PC-9 (cell line): Measurements from ENCODE around the gene CD300LB. TPM values are rescaled to one million over a fixed set of nuclear protein-coding genes. Genes with fewer than 3 reads are reported as not detected.

Experiments
- BruUV-seq: library from RNA; stranded (reverse); fragments of 400-500 nt; replicated peaks from 2 replicates; lab custom pipeline; 2021; lab: Mats Ljungman, UMichigan
- CTCF ChIA-PET: fragments of 300-600 bp; sonication (Branson Sonifier 250); formaldehyde crosslinking; loops from one replicate; lab custom pipeline; 2022; ENCODE audit warnings: antibody characterized with exemption; lab: Charles Lee
- POLR2A ChIA-PET: fragments of 300-600 bp; sonication (Branson Sonifier 250); formaldehyde crosslinking; loops from one replicate; lab custom pipeline; 2022; ENCODE audit warnings: antibody characterized with exemption; ENCODE audit not compliant: unreplicated experiment; lab: Charles Lee
- DNase-seq, 2 experiments: peaks; one replicate each; pipeline versions ENCODE4 v3.0.0 to v3.0.0-alpha.2; 2015 to 2022; ENCODE audit warnings: mixed read lengths in 1 of 2
- H2AFZ ChIP-seq: fragments of 200-600 bp; sonication (generic); 2 replicates; pipeline ENCODE4 v1.8.1; 2017; ENCODE audit warnings: antibody characterized with exemption
- H3F3A ChIP-seq: fragments of 200-600 bp; sonication (generic); 2 replicates; pipeline ENCODE4 v1.8.1; 2017; ENCODE audit warnings: antibody characterized with exemption, mild to moderate bottlenecking, low read depth; ENCODE audit not compliant: insufficient read depth
- H3K27ac ChIP-seq: fragments of 200-600 bp; sonication (generic); 2 replicates; pipeline ENCODE4 v1.6.1; 2016; ENCODE audit warnings: mixed run types
- H3K27me3 ChIP-seq: fragments of 200-600 bp; sonication (generic); 2 replicates; pipeline ENCODE4 v1.6.1; 2016; ENCODE audit warnings: low read depth, mixed run types; ENCODE audit not compliant: insufficient read depth
- H3K36me3 ChIP-seq: fragments of 200-600 bp; sonication (generic); 2 replicates; pipeline ENCODE4 v1.6.1; 2016; ENCODE audit warnings: low read depth, mixed run types
- H3K4me1 ChIP-seq: fragments of 200-600 bp; sonication (generic); replicated peaks from 2 replicates; pipeline ENCODE4 v1.6.1; 2016; ENCODE audit warnings: mixed run types; ENCODE audit not compliant: insufficient read depth
- H3K4me2 ChIP-seq: fragments of 200-600 bp; sonication (generic); 2 replicates; pipeline ENCODE4 v1.6.1; 2017; ENCODE audit warnings: mixed run types
- H3K4me3 ChIP-seq: fragments of 200-600 bp; sonication (generic); 2 replicates; pipeline ENCODE4 v1.6.1; 2016; ENCODE audit warnings: mixed run types
- H3K79me2 ChIP-seq: fragments of 200-600 bp; sonication (generic); 2 replicates; pipeline ENCODE4 v1.6.1; 2017; ENCODE audit warnings: low read depth, mixed run types
- H3K9me2 ChIP-seq: fragments of 200-600 bp; sonication (generic); 2 replicates; pipeline ENCODE4 v1.8.1; 2017; ENCODE audit warnings: mild to moderate bottlenecking; ENCODE audit not compliant: insufficient read depth
- H3K9me3 ChIP-seq: fragments of 200-600 bp; sonication (generic); 2 replicates; pipeline ENCODE4 v1.8.1; 2016; ENCODE audit warnings: low read depth; ENCODE audit not compliant: insufficient read depth
- H4K20me1 ChIP-seq: fragments of 200-600 bp; sonication (generic); 2 replicates; pipeline ENCODE4 v1.8.1; 2017; ENCODE audit not compliant: insufficient read depth
- CTCF ChIP-seq: fragments of 200-600 bp; sonication (generic); conservative IDR thresholded peaks from 2 replicates; pipeline ENCODE4 v1.6.1; 2017; ENCODE audit warnings: mixed run types, antibody characterized with exemption, mild to moderate bottlenecking, moderate library complexity
- EZH2 ChIP-seq: fragments of 200-600 bp; sonication (generic); IDR thresholded peaks from 2 replicates; pipeline ENCODE4 v1.8.0; 2017; ENCODE audit warnings: antibody characterized with exemption, low read depth
- intact Hi-C: fragments of 100-400 bp; cut with micrococcal nuclease; formaldehyde crosslinking; loops from one replicate; pipeline ENCODE4 v1.10.0; 2022; ENCODE audit not compliant: unreplicated experiment
- total RNA-seq: library from RNA; stranded (reverse); gene quantifications from 2 replicates; pipeline ENCODE4 v1.2.3, GENCODE V29; 2021

CD300LB gene
- total RNA-seq, 1 experiment from 2014 or later, result not detected

GRCh38 chr17:74523308-74523707, 8.0 kb downstream of the CD300LB start:
- H3K9me3 ChIP-seq, result no peaks in the 10 kb centered on the region
- CTCF ChIA-PET, result no interaction called here
- no peak overlapping the region for H2AFZ ChIP-seq
- BruUV-seq, result no TSS peak
- peaks cover 95% of the 10 kb centered on the region for H3K27me3 ChIP-seq
- TF ChIP-seq CTCF (no peak), EZH2 (no peak)
- H3K79me2 ChIP-seq, result no peaks in the 10 kb centered on the region
- H3K4me2 ChIP-seq, result no peak overlapping the region
- no peak overlapping the region for H3K27ac ChIP-seq
- H3K36me3 ChIP-seq, result no peaks in the 10 kb centered on the region
- POLR2A ChIA-PET, result no interaction called here
- DNase-seq, result no peak
- no peaks in the 10 kb centered on the region for H3F3A ChIP-seq
- H4K20me1 ChIP-seq, result no peaks in the 10 kb centered on the region
- H3K4me1 ChIP-seq, result no peaks in the 10 kb centered on the region
- intact Hi-C loops, result no loop called here
- no peak overlapping the region for H3K4me3 ChIP-seq
- no peaks in the 10 kb centered on the region for H3K9me2 ChIP-seq

GRCh38 chr17:74522381-74523105, 8.7 kb downstream of the CD300LB start:
- no peak for DNase-seq
- no peak overlapping the region for H3K4me2 ChIP-seq
- H3K79me2 ChIP-seq, result no peaks in the 10 kb centered on the region
- H2AFZ ChIP-seq, result no peak overlapping the region
- ChIA-PET CTCF (no interaction called here), POLR2A (no interaction called here)
- no peaks in the 10 kb centered on the region for H3K4me1 ChIP-seq
- peaks cover 96% of the 10 kb centered on the region for H3K27me3 ChIP-seq
- H3K9me2 ChIP-seq, result no peaks in the 10 kb centered on the region
- intact Hi-C loops, result no loop called here
- H3F3A ChIP-seq, result no peaks in the 10 kb centered on the region
- no TSS peak for BruUV-seq
- H3K9me3 ChIP-seq, result no peaks in the 10 kb centered on the region
- no peak overlapping the region for H3K4me3 ChIP-seq
- no peaks in the 10 kb centered on the region for H4K20me1 ChIP-seq
- no peaks in the 10 kb centered on the region for H3K36me3 ChIP-seq
- H3K27ac ChIP-seq, result no peak overlapping the region
- TF ChIP-seq CTCF, result no peak
- no peak for TF ChIP-seq EZH2

GRCh38 chr17:74521701-74522201, 9.5 kb downstream of the CD300LB start:
- intact Hi-C loops, result no loop called here
- Histone ChIP-seq H3F3A (no peaks in the 10 kb centered on the region), H3K4me3 (no peak overlapping the region), H3K9me2 (no peaks in the 10 kb centered on the region), H3K36me3 (no peaks in the 10 kb centered on the region), H3K9me3 (no peaks in the 10 kb centered on the region), H3K27ac (no peak overlapping the region), H3K4me1 (no peaks in the 10 kb centered on the region), H3K79me2 (no peaks in the 10 kb centered on the region), H2AFZ (no peak overlapping the region), H3K4me2 (no peak overlapping the region), H4K20me1 (no peaks in the 10 kb centered on the region), H3K27me3 (peaks cover 88% of the 10 kb centered on the region)
- CTCF ChIA-PET, result no interaction called here
- POLR2A ChIA-PET, result no interaction called here
- DNase-seq, result no peak
- BruUV-seq, result no TSS peak
- TF ChIP-seq CTCF (no peak), EZH2 (no peak)
